Fibroblast of peridontal ligament (primary cell): ENCODE data around the gene RACGAP1.
"Not testable (repeated sequence)": the region's sequence is repeated elsewhere in the genome, so short reads cannot be mapped to it uniquely, and the experiment has no call there.

Experiments used
- DNase-seq: peaks from one replicate; pipeline ENCODE4 v3.0.0-alpha.2; 2010; ENCODE audit errors: extremely low read depth

The RACGAP1 gene

DNA sequence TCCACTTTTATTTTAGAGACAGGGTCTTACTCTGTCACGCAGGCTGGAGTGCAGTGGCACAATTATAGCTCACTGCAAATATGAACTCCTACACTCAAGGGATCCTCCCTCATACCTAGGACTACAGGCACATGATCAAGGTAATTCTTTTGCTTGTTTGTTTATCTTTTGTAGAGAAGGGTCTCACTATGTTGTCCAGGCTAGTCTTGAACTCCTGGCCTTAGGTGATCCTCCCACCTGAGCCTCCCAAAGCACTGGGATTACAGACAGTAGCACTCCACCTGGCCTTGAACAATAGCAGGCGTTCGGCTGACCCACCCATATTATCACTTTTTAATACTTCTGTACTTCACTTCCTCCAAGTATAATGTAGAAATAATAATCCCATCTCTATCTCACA is 1.4 kb upstream of the RACGAP1 start:
- no peak for DNase-seq

DNA sequence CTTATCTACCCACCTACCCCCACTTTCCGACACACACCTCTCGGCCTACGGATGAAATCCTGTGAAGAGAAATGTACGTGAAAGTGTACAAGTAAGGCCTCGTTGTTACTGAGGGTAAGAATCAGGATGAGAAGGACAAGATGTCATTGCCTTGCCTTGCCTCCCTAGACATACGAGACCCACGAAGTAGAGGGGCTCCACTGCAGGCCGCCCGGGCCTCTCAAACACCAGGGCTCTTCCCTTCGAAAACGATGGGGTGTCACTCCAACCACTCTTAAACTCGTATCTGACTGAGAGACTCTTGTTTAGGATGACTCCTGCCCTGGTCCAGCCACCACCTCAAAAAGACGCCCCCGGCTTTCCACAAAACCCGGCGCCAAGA is 498 bp downstream of the RACGAP1 start:
- DNase-seq = no peak

DNA sequence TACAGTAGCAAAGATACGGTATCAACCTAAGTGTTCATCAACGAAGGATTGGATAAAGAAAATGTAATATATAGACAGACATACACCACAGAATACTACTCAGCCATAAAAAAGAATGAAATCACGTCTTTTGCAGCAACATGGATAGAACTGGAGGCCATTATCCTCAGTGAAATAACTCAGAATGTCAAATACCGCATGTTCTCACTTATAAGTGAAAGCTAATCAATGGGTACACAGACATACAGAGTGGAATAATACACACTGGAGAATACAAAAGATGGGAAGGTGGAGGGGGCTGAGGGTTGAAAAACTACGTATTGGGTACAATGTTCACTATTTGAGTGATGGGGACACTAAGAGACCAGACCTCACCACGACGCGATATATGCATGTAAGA is 1.1 kb downstream of the RACGAP1 start:
- no peak for DNase-seq

DNA sequence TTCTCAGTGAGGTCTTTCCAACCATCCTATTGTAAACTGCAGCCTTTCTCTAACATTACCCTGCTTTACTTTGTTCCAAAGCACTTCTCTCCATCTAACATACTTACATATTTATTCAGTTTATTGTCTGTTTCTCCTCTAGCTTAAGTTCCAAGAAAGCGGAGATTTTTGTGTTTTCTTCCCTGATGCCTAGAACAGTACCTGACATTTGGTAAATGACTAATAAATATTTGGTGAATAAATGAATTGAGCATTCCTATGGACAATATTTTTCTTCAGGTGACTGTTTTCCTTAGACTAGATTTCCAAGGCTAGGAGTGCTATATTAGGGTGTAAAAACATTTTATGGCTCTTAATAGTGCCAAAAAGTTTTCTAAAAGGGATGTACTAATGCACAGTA is 2.4 kb downstream of the RACGAP1 start:
- DNase-seq = no peak

DNA sequence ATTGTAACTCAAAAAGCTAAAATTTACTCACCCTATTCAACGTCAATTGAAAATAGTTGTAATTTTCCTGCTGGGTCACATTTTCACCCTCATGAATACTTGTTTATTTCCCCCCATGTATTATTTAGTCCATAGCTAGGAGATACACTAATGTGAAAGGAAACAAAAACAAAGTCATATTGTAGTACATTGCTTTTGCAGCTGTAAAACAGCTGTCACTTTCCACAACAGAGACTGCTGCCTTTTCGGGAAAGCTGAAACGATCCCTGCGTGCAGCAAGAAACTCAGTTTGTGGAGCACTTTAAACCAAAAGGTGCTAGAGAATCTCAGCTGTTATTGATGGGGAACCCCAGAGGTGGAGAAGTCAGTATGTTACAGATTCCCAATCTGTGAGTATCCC is 4.3 kb downstream of the RACGAP1 start:
- DNase-seq = no peak

DNA sequence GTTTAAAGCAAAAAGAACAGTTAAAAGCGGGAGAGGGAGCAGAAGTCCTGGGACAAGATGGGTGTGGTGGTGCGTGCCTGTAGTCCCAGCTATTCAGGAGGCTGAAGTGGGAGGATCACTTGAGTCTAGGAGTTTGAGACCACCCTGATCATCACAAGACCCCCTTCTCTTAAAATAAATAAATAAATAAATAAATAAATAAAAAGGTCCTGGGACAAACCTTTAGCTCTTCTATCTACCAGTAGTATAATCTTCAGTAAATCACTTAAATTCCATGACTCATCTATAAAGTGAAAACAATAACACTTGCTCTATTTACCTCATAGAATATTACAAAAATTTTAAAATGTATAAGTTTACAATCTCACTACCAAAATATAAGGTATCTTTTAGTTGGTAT is 5.8 kb downstream of the RACGAP1 start:
- no peak for DNase-seq

DNA sequence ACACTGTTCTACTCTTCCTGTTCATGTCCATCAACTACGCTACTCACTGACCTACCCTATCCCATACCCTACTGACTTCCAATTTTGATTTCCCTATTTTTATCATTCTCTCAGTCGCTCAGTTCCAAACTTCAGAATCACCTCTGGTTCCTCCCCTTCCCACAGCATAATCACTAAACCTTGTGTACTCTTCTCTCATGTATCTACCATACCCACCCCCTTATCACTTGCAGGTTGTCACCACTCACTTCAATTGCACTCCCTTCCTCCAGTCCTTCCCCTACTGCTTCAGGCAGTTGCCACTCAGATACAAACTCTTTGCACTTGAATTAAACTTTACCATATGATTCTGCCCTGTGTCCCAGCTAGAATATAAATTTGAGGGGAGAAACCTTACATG is 6.3 kb downstream of the RACGAP1 start:
- DNase-seq = no peak

DNA sequence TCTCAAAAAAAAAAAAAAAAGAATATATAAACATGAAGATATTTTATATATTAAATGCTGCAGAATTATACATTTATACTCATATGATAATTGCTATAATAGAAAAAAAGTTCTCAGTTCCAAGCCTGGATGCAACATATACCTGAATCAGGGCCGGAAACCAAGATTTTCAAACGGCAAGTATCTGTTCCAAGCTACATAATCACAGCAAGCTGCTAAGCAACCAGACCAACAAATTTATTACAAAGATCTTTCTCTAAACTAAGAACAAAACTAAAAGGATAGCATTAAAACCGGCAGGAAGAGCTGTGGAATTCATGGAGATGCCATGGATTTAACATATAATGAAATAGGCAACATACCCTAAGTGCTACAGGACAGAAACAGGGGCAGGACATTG is 7.1 kb downstream of the RACGAP1 start:
- DNase-seq = peak; percentile 60

DNA sequence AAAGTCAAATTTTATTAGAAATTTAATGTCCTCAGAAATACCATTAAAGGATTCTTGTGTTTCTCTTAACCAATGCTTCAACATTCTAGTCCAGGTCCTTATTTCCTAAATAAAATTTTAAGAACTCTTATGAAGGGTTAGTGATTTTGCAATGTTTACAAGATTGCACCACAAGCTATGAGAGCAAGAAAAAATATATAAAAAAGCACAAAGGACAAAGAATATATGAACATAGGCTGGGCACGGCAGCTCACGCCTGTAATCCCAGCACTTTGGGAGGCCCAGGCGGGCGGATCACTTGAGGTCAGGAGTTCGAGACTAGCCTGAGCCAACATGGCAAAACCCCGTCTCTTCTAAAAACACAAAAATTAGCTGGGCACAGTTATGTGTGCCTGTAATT is 7.7 kb downstream of the RACGAP1 start:
- DNase-seq = peak; percentile 88

DNA sequence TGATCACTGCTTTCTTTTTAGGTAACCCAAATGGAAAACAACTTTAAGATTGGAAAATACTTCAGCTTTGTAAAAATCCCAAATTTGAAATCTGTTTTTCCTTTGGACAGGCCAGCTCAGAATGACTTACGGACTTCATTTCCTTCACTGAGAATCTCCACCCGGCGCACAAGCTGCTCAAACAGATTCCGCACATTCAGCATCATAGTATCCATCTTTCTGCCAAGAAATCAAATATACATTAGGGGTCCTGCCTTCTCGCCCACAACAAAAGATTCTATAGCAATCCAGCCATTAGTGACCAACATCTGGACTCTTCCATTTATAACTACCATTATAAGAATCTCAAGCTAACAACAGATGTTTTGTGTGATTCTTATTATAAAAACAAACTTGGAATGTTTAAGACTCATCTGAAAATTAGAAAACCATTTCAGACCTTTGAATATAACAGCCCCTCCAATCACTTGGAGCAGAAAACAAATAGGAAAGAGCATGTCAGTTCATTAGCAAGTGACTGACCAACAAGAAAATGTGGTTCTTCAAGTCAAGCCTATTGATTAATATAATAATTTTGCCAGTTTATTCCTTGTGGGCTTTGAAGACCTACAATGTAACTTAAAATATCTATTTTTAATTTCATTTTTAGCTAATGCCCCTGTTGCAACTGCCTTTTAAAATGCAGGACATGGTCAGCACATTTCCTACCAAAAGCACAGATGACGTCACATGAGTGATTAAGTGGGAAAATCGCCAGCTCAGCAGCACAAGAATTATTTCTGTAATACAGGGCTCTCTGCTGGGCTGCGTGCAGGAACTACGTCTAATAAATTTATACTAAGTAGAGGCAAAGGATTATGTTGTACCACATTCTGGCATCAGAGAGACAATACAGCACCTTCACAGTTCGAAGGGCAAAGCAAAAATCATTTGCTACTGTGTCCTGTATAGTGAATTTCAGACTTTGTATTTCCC is 8.5 kb downstream of the RACGAP1 start:
- peak; percentile 93 for DNase-seq

DNA sequence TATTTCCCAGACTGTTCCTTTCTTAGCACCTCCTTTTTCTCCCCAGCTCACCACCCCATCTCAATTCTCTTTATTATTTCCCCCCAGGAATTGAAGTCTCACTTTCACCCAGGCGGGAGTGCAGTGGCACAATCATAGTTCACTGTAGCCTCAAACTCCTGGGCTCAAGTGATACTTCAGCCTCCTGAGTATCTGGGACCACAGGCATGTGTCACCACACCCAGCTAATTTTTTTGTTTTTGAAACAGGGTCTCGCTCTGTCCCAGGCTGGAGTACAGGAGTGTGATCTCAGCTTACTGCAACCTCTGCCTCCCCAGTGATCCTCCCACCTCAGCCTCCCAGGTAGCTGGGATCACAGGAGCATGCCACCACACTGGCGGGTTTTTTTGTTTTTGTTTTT is 11.0 kb downstream of the RACGAP1 start:
- DNase-seq = no peak

DNA sequence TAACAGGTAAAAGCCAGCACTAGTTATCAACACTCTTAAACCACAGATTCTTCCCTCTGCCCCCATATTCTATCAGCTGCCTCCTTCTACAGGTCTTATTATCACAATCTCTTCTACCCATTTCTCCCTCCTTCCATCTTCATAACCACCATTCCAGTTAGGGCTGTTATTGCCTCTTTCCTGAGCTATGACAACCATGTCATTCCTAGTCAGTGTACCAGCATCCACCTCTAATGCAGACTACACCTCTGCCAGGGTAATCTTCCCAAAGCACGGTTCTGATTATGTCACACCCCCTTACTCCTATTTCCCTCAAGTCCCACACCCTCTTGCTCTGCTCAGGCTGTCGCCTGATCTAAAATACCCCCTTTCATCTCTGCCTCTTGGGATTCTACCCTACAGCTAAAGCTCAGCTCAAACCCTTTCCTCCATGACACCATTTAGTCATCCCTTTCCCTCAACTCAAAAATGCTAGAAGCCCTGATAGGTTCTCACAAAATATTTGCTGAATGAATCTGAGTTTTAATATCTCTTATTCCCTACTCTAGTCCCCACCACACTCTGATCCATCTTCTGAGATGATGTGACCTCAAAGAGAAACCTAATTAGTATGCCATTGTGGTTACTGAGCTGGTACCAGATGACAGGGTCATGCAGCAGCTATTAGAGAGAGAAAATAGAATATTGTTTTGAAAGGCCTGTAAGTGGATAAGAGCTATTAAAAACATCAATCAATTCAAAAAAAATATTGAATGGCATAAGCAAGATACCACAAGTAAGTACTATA is 11.7 kb downstream of the RACGAP1 start:
- DNase-seq = no peak

DNA sequence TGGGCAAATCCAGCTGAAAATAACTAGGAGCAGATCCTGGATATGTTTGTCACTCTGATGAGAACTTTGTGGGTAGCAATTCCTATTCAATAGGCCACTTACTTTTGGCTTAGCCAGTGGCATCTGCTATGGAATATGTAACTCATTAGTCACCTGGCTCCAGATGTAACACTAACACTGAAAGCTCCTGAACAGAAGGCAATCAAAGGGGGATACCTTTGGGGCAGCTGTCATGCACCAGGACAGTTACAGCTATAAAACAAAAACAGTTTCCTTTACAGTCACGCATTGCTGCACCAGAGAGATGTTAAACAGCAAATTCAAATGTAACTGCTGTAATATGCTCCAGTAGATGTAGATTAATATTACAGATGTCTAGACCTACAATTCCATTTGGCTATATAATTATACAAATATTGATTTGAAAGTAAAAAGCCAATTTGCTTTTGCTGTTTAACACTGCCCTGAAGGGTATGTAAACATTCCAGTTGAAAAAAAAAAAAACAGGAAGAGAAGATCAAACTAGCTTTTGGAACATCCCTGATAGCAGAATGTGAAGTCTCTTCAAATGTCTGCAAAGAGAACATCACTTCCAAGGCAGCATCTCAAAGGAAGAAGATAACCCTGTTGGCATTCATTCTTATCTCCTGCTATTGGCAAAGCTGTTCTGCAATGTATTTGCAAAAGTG is 18.4 kb downstream of the RACGAP1 start:
- no peak for DNase-seq

DNA sequence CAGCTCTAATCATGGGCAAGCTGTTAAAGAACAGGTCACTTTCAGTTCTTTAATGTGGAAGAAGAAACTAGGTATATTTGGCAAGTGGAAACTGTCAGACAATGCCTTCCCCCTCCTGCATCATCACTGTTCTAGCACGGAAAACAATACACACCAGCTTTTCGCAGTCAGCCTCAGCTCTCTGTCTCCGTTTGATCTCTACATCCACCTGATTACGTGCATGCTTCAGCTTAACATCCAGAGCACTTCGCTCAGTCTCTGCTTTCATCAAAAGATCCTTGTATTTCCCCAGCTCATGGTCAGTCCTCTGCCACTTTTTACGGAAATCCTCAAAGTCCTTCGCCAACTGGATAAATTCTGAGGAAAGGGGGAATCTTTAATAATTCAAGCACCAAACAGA is 19.0 kb downstream of the RACGAP1 start:
- DNase-seq = no peak

DNA sequence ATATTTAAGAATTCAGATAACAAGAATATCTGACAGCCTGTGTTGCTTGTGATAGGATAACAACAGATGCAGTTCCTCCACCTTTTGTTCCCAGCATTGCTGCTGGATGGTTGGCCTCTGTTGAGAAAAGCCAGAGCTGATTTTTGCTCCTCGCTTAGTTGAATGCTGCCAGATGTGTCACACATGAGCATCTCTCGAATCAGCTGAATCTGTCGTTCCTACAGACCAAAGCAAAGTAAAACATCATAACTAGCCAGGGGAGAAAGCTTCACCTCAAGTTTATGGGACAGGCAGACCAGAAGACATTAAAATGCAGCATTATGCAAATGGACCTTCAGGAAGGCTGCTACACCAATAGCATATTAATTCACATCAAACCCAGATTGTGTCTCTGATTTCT is 20.1 kb downstream of the RACGAP1 start:
- DNase-seq = no peak

DNA sequence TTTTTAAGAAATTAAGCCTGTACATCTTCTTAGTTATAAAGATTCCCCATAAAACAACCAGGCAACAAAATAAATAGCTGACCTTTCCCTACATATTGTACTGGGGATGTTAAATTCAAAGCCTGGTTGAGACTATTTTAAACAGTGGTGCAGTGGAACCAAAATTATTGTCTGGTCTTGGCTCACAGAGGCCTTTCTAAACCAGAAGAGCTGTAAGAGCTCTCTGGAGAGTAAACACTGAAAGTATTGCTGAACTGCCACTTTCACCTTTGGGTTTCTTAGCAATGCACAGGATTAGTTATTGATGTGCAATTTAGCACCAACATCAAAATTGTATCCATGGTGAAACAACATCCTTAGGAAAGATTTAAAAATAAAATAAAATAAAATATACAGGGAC is 20.6 kb downstream of the RACGAP1 start:
- DNase-seq = peak; percentile 52

DNA sequence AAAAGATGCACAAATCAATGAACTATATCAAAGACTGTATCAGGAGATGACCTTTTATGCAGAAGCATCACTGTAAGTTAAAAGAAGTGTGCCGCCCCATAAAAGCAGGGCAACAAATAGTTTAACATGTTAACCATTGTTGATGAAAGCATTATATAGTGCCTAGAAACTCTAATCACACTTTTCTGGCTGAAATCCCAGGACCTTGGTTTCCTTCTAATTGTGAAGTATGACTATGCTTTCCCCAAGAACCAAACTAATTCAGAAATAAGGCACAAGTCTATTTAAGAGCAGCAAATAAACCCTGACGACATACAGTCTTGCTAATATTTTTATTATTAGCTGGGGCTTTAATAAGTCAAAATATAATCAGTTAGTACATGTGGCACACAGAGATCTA is 21.7 kb downstream of the RACGAP1 start:
- DNase-seq = peak; percentile 84

DNA sequence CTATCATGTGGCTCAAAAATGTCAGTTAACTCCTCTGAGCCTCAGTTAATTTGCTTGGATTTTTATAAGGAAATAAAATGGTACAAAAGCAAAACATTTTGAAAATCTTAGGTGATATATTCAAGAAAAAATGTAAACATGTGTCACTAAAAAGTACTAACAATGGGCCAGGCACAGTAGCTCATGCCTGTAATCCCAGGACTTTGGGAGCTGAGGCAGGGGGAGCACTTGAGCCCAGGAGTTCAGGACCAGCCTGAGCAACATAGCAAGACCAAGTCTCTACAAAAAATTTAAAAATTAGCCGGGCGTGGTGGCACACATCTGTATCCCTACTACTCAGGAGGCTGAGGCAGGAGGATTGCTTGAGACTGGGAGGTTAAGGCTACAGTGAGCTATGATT is 26.8 kb downstream of the RACGAP1 start:
- DNase-seq = no peak

DNA sequence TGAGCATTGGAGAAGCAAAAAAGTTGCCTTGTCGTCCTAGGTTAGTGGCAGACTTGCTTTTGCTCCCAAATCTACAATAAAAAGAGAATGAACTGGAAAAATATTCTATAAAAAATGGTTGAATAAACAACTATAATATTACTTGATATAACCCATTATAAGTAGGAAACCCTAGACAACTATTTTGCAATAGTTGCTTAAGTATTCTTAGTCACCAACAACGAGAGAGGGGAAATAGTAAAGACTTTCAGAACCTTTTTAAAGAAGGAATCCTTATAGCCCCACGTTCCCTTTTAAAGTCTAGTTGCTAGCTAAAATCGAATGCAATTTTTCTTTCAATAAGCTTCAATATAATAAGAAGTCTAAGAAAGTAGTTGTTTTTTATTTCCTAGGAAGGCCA is 35.0 kb downstream of the RACGAP1 start:
- DNase-seq = peak; percentile 77

DNA sequence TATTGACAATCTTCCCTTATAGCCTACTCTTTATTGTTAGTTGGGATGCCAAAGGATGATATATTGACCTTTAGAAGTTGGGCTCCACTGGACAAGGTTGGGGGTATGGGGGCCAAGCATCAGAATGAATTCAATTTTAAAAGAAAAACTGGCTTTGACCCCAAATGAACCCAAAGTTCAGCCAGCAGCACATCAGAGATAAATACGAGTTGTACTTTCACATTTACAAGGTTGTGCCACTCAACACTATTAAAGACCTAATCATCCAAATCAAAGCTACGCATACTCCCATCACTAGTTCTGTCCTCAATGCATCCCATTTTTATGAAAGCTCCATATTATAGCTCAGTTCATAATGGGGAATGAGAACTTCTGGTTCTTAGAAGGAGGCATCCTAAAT is 35.9 kb downstream of the RACGAP1 start:
- DNase-seq = not testable (repeated sequence)

DNA sequence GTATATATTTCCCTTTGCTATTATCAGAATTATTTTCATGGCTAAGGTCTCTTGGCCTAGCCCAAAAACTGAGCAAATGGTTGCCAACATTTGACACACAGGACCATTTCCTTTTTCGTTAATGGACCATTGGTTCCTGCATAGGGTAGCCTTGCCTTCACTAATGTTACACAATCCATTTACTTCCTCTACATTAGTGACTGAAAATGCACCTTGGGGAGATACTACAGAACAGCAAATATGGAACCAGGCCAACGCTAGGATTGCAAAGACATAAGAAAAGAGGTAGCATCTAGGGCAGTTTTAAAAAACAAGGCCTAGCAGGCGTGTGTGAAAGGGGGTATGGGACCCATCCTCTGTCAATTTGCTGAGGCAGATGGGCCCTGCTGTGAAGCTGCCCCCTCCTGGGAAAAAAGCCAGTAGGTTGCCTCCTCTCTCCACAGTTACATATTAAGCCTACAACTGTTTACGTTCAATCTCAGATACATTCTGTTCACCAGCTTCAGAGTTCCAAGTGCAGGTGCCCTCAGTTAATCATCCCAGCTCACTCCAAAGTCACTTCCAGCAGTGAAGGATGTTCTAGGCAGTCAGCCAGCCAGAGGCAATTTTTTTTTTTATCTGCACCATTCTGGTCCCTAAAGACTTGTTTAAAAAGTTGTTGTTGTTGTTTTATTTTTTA is 37.5 kb downstream of the RACGAP1 start:
- DNase-seq = no peak

DNA sequence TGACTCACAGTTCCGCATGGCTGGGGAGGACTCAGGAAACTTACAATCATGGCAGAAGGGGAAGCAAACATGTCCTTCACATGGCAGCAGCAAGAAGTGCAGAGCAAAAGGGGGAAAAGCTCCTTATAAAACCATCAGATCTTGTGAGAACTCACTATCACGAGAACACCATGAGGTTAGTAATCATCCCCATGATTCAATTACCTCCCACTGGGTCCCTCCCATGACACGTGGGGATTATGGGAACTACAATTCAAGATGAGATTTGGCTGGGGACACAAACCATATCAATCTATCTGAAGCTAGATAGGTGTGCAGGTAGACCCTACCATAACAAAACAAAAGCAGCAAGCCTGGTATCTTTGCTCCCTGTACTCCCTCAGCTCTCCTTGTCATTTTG is 38.8 kb downstream of the RACGAP1 start:
- DNase-seq = not testable (repeated sequence)
